ENCODE measurements around the gene UBXN11. TPM values are rescaled to one million over a fixed set of nuclear protein-coding genes. Genes with fewer than 3 reads are reported as not detected.
"Not testable (repeated sequence)": the region's sequence is repeated elsewhere in the genome, so short reads cannot be mapped to it uniquely, and the experiment has no call there.

Gene UBXN11
- total and polyA plus RNA-seq, 9 donors = 4.2 to 13.9 (median 10.2) TPM

DNA sequence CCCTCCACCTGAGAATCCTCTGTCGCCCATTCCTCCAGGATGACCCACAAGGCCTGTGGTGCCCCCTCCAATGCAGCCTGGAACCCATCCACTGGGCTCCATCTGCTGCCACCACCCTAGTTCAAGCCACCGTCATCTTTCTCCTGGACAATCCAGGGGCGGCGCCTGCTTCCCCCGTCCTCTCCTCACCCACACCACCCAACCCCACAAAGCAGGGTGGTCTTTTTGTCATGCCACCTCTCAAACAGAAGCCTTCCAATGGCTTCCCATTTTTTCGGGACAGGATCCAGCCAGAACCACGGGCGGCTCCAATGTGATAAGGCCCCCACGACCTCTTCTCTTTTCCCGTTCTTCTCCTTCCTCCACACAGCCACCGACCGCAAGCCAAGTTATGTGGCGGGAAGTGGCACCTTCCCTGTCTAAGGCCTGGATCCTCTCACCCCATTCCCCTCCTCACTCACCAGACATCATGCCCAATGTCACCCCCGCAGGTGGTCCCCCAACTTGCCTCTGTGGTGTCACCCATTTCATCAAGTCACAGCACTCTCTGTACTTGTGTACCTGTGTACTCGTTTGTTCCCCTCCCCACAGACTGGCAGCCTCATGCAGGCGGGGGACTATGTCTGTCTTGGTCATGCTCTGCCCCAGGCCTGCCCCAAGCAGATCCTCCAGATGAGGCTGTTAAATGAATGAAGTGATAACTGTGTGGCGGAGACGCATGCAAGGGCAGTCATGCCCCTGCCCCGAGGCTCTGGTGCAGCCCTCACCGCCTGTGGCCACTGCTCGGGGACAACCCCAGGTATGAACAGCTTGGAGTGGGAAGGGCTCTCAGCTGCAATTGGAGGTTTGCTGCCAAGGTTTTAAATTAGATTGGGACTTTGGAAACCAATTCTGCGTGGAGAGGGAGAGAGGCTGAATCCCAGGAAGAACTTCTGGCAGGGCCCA lies 11.0 kb downstream of the UBXN11 start:
- peaks cover 14% of the 10 kb centered on the region for H3K4me1 ChIP-seq (ENCODE audit: control insufficient read depth, insufficient read depth, low read length)
- H3K9me3 ChIP-seq (replicated peaks; ENCODE audit: control insufficient read depth, low read depth, low read length) = no peaks in the 10 kb centered on the region
- no peaks in the 10 kb centered on the region for H3K27me3 ChIP-seq (ENCODE audit: control insufficient read depth, insufficient read depth, low read length)
- no peak for DNase-seq
- WGBS (ENCODE audit: insufficient coverage) = 83% methylated on average over 17 of the region's 22 CpGs
- no peaks in the 10 kb centered on the region for H3K36me3 ChIP-seq (ENCODE audit: control insufficient read depth, insufficient read depth, low read length)
- H3K27ac ChIP-seq (ENCODE audit: low read length) = no peak overlapping the region
- no peak overlapping the region for H3K4me3 ChIP-seq (ENCODE audit: low read length)

DNA sequence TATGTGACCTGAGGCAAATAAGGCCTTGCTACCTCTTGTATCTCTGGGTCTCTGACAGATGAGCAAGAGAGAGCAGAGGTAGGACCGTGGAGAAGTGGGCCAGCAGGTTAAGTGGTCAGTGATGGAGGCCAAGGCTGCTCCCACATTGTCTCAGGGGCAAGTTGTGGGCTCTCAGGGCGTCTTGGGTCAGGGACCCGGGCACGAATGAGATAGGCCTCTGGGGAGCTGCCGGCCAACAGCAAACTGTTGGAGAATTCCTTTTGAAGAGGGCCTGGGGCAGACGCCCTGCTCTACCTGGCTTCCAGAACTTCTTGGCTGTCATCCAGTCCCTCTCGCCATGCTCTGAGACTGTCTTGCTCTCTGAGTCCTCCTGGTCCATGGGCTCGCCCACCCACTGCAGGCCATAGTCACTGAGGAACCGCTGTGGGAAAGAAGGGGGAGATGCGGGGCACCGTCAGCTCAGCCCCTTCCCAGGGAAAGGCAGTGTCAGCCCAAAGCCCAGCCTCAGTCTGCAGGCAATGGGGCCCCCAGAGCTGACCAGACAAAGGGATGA lies 12.4 kb downstream of the UBXN11 start:
- WGBS (ENCODE audit: insufficient coverage) = 90% methylated on average over 9 of the region's 11 CpGs

DNA sequence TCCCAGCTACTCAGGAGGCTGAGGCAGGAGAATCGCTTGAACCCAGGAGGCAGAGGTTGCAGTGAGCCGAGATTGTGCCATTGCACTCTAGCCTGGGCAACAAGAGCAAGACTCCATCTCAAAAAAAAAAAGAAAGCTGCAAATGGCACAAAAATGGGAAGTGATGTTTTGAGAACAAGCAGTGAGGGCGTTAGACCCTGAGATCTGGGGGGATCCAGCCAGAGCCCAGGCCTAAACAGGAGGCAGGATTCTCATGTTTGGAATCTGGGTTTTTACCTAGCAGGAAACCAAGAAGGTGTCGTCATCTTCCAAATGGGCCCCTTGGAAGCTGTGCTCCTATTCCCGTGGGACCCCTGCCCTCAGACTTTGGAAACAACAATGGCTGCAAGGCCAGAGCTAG lies 13.7 kb downstream of the UBXN11 start:
- not testable (repeated sequence) for H3K9me3 ChIP-seq (replicated peaks; ENCODE audit: control insufficient read depth, low read depth, low read length); H3K4me3 ChIP-seq (ENCODE audit: low read length); H3K27ac ChIP-seq (ENCODE audit: low read length); H3K27me3 ChIP-seq (ENCODE audit: control insufficient read depth, insufficient read depth, low read length); H3K36me3 ChIP-seq (ENCODE audit: control insufficient read depth, insufficient read depth, low read length); DNase-seq
- 94% methylated on average over 3 of the region's 5 CpGs for WGBS (ENCODE audit: insufficient coverage)
- H3K4me1 ChIP-seq (ENCODE audit: control insufficient read depth, insufficient read depth, low read length) = peaks cover 38% of the 10 kb centered on the region

More for the DNA sequence above, 12.4 kb downstream of the UBXN11 start:
- DNase-seq = no peak
- Histone ChIP-seq H3K27ac (ENCODE audit: low read length) (no peak overlapping the region), H3K36me3 (ENCODE audit: control insufficient read depth, insufficient read depth, low read length) (no peaks in the 10 kb centered on the region), H3K27me3 (ENCODE audit: control insufficient read depth, insufficient read depth, low read length) (no peaks in the 10 kb centered on the region), H3K4me1 (ENCODE audit: control insufficient read depth, insufficient read depth, low read length) (peaks cover 26% of the 10 kb centered on the region), H3K9me3 (replicated peaks; ENCODE audit: control insufficient read depth, low read depth, low read length) (no peaks in the 10 kb centered on the region), H3K4me3 (ENCODE audit: low read length) (no peak overlapping the region)

DNA sequence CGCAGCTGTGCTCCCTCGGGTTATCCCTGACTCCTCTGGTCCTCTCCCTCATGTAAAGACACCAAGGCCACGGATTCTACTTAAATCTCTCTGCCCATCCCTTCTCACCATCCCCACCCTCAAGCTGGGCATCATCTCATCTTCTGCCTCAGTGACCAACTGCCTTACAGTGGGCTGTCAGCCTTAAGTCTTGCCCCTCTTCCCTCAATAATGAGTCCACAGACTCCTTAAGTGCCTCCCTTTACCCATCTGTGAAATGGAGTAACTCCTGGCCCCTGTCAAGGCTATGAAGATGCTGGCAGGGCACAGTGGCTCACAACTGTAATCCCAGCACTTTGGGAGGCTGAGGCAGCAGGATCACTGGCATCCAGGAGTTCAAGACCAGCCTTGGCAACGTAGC lies 14.5 kb downstream of the UBXN11 start:
- H3K4me1 ChIP-seq (ENCODE audit: control insufficient read depth, insufficient read depth, low read length) = peaks cover 46% of the 10 kb centered on the region
- H3K9me3 ChIP-seq (replicated peaks; ENCODE audit: control insufficient read depth, low read depth, low read length) = no peaks in the 10 kb centered on the region
- H3K4me3 ChIP-seq (ENCODE audit: low read length) = no peak overlapping the region
- no peak overlapping the region for H3K27ac ChIP-seq (ENCODE audit: low read length)
- H3K36me3 ChIP-seq (ENCODE audit: control insufficient read depth, insufficient read depth, low read length) = no peaks in the 10 kb centered on the region
- H3K27me3 ChIP-seq (ENCODE audit: control insufficient read depth, insufficient read depth, low read length) = no peaks in the 10 kb centered on the region
- no peak for DNase-seq
- WGBS (ENCODE audit: insufficient coverage) = 82% methylated on average over 4 of the region's 4 CpGs

DNA sequence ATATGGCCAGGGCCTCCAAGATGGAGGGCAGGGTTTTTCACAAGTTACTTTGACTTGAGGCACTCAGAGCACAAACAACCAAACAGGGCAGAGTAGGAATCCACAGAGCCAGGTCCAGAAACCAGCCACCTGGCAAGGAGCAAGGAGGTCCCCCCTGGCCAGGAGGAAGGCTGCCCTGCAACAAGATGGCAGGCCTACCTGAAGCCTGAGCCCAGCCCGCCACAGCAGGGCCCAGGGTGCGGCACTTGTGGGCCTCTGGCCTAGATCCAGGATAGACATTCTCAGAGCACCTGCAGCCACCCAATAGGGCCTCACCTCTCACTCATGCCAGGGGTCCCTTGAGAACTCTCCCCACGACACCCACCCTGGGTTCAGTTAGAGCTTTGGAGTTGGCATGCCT lies 15.0 kb downstream of the UBXN11 start:
- no peak overlapping the region for H3K27ac ChIP-seq (ENCODE audit: low read length)
- no peaks in the 10 kb centered on the region for H3K9me3 ChIP-seq (replicated peaks; ENCODE audit: control insufficient read depth, low read depth, low read length)
- no peak for DNase-seq
- H3K4me1 ChIP-seq (ENCODE audit: control insufficient read depth, insufficient read depth, low read length) = peaks cover 49% of the 10 kb centered on the region
- no peak overlapping the region for H3K4me3 ChIP-seq (ENCODE audit: low read length)
- H3K36me3 ChIP-seq (ENCODE audit: control insufficient read depth, insufficient read depth, low read length) = no peaks in the 10 kb centered on the region
- H3K27me3 ChIP-seq (ENCODE audit: control insufficient read depth, insufficient read depth, low read length) = no peaks in the 10 kb centered on the region
- 89% methylated on average over 3 of the region's 3 CpGs for WGBS (ENCODE audit: insufficient coverage)

DNA sequence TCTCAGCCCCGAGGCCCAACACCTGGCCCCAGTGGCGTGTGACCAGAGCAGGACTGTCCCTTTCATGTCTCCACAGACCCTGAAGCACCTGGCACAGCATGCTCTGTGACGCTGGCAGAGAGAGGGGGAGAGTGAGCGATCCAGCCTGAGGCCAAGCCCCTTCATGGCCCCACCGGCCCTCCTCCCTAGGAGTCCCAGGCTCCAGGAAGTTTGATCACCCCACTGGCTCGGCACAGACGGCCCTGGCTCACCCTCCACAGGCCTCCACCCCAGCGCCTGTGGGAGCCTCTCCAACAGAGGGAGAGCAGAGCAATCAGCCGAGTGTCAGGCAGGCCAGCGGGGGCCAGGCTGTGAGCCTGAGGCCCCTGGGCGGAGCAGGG lies 15.6 kb downstream of the UBXN11 start:
- 29% methylated on average over 8 of the region's 11 CpGs for WGBS (ENCODE audit: insufficient coverage)
- DNase-seq = no peak
- Histone ChIP-seq H3K9me3 (replicated peaks; ENCODE audit: control insufficient read depth, low read depth, low read length) (no peaks in the 10 kb centered on the region), H3K36me3 (ENCODE audit: control insufficient read depth, insufficient read depth, low read length) (no peaks in the 10 kb centered on the region), H3K27me3 (ENCODE audit: control insufficient read depth, insufficient read depth, low read length) (no peaks in the 10 kb centered on the region), H3K4me3 (ENCODE audit: low read length) (no peak overlapping the region), H3K27ac (ENCODE audit: low read length) (peak overlapping the region; percentile 6), H3K4me1 (ENCODE audit: control insufficient read depth, insufficient read depth, low read length) (peaks cover 53% of the 10 kb centered on the region)

DNA sequence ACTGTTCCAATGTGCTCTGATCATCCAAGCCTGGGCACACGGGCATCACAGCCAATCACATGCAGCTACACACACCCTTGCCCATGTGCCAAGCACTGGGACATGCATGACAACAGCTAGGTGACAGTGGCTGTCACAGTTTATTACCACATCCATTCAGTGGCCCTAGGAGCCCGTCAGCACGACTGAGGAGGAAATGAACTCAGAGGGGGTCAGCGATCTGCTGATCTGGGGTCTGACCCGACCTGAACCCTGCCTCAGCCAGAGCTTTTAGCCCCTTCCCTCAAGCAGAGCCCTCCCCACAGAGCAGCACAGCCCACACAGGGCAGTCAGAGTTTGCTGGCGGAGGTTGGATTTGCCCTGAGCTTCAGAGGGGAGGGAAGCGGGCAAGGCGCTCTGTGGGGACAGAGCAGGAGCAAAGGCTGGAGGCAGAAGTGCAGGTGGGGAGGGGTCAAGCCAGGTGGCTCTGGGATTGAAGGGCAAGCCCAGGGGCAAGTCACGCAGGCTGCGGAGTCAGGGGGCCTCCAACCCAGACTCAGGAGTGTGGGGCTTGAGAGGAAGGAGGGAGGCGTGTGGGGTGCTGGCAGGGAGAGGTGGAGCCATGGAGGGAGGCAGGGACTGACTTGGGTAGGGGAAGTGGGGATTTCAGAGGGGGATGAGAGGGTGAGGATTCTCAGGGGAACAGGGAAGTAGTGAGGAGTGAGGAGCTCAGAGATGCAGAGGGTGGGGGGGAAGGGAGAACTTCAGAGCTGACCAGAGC lies 16.1 kb downstream of the UBXN11 start:
- 54% methylated on average over 8 of the region's 11 CpGs for WGBS (ENCODE audit: insufficient coverage)
- Histone ChIP-seq H3K4me3 (ENCODE audit: low read length) (no peak overlapping the region), H3K27me3 (ENCODE audit: control insufficient read depth, insufficient read depth, low read length) (no peaks in the 10 kb centered on the region), H3K4me1 (ENCODE audit: control insufficient read depth, insufficient read depth, low read length) (peaks cover 56% of the 10 kb centered on the region), H3K9me3 (replicated peaks; ENCODE audit: control insufficient read depth, low read depth, low read length) (no peaks in the 10 kb centered on the region), H3K27ac (ENCODE audit: low read length) (peak overlapping the region; percentile 35), H3K36me3 (ENCODE audit: control insufficient read depth, insufficient read depth, low read length) (no peaks in the 10 kb centered on the region)
- peak; percentile 40 for DNase-seq

DNA sequence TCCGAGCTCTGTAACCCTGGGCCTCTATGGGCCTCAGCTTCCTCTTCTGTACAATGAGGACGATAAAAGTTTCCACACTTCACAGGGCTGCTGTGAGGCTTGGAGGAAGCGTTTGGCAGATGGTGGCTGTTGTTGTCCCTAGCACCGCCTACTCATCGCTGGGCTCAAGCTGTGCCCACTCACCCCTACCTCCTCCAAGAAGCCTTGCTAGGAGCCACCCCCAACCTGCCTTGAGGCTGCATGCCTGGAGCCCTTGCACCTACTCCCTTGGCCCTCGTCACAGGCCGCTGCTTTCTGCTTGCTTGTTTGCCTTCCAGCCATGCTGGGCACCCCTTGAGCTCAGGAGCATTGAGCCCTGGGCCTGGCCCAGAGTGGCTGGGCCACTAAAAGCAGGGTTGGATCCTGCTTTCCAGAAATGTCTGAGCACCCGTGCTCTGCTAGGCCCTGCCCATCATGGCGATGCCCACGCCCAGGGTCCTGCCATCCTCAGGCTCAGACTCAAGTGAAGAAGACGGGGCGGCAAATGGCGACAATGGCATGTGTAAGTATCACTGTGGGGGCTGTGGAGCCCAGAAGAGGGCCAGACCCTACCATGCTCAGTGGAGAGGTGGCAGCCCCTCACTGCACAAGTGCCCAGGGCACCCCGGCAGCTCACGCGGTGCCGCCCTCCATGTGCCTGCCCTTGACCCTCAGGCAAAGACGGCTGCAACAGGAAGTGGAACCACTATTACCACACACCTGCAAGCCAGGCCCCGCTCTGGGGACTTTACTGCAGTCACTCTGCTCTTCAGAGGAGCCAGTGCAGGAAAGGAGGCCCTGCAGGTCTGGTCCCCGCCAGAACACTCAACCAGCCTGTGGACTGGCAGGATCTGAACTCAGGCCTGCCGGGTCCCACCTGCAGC lies 17.0 kb downstream of the UBXN11 start:
- DNase-seq = peak; percentile 70
- peaks cover 62% of the 10 kb centered on the region for H3K4me1 ChIP-seq (ENCODE audit: control insufficient read depth, insufficient read depth, low read length)
- H3K27me3 ChIP-seq (ENCODE audit: control insufficient read depth, insufficient read depth, low read length) = no peaks in the 10 kb centered on the region
- no peaks in the 10 kb centered on the region for H3K36me3 ChIP-seq (ENCODE audit: control insufficient read depth, insufficient read depth, low read length)
- H3K4me3 ChIP-seq (ENCODE audit: low read length) = no peak overlapping the region
- H3K27ac ChIP-seq (ENCODE audit: low read length) = peak overlapping the region; percentile 29
- WGBS (ENCODE audit: insufficient coverage) = 83% methylated on average over 19 of the region's 21 CpGs
- H3K9me3 ChIP-seq (replicated peaks; ENCODE audit: control insufficient read depth, low read depth, low read length) = no peaks in the 10 kb centered on the region

DNA sequence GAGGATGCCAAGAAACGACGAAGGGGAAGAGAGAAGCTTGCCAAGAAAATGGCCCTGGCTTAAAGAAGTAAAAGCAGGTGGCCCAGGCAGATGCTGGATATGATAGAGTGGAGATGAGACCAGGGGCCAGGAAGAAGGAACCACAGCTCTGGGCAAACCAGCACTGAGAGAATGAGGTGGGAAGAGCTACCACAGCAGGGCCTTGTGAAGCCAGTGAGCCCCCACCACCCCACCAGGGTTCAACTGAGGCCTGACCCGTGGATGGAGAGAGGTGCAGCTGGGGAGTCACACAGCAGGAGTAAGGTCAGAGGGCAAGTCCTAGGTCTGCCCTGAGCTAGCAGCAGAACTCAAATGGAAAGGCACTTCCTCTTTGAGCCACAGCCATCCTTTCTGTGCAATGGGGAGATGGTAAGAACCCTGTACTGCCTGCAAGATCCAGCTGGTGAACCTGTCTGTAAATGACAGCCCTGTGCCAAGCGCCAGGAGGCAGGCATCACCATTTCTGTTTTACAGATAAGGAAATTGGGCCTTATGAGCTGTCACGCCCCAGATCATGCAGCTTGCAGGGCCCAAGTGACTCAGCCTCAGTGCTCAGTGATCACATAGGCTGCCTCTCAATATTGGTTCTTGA lies 18.0 kb downstream of the UBXN11 start:
- H3K9me3 ChIP-seq (replicated peaks; ENCODE audit: control insufficient read depth, low read depth, low read length) = no peaks in the 10 kb centered on the region
- no peak overlapping the region for H3K4me3 ChIP-seq (ENCODE audit: low read length)
- peak overlapping the region; percentile 35 for H3K27ac ChIP-seq (ENCODE audit: low read length)
- peaks cover 63% of the 10 kb centered on the region for H3K4me1 ChIP-seq (ENCODE audit: control insufficient read depth, insufficient read depth, low read length)
- no peak for DNase-seq
- H3K27me3 ChIP-seq (ENCODE audit: control insufficient read depth, insufficient read depth, low read length) = no peaks in the 10 kb centered on the region
- peaks cover 3% of the 10 kb centered on the region for H3K36me3 ChIP-seq (ENCODE audit: control insufficient read depth, insufficient read depth, low read length)
- WGBS (ENCODE audit: insufficient coverage) = 60% methylated on average over 4 of the region's 5 CpGs
